Activated CD4-positive, alpha-beta T cell treated with anti-CD3 and anti-CD28 coated beads for 48 hours (primary cell): ENCODE results near the gene DOCK6.
"Not testable (repeated sequence)": the region's sequence is repeated elsewhere in the genome, so short reads cannot be mapped to it uniquely, and the experiment has no call there.

Experiments
- DNase-seq: peaks from one replicate; pipeline ENCODE4 v3.0.0-alpha.2; 2020

The DOCK6 gene

GRCh38 chr19:11194656-11195558, 67.4 kb downstream of the DOCK6 start:
- no peak for DNase-seq

GRCh38 chr19:11194173-11194572, 68.2 kb downstream of the DOCK6 start:
- no peak for DNase-seq

GRCh38 chr19:11192957-11193939, 69.1 kb downstream of the DOCK6 start:
- DNase-seq = no peak

GRCh38 chr19:11191934-11192333, 70.4 kb downstream of the DOCK6 start:
- DNase-seq = no peak

- DNase-seq = peak; percentile 14
Observed at GRCh38 chr19:11191273-11191755, 71.0 kb downstream of the DOCK6 start.

- DNase-seq = no peak
Observed at GRCh38 chr19:11190501-11190900, 71.8 kb downstream of the DOCK6 start.

GRCh38 chr19:11187441-11187840, 74.9 kb downstream of the DOCK6 start:
- DNase-seq = no peak

GRCh38 chr19:11182994-11183393, 79.3 kb downstream of the DOCK6 start:
- no peak for DNase-seq

- DNase-seq = no peak
Observed at GRCh38 chr19:11181488-11181887, 80.8 kb downstream of the DOCK6 start.

- not testable (repeated sequence) for DNase-seq
Observed at GRCh38 chr19:11180975-11181374, 81.3 kb downstream of the DOCK6 start.

GRCh38 chr19:11180346-11180745, 82.0 kb downstream of the DOCK6 start:
- no peak for DNase-seq

- DNase-seq = no peak
Observed at GRCh38 chr19:11179716-11180297, 82.5 kb downstream of the DOCK6 start.

GRCh38 chr19:11179145-11179465, 83.2 kb downstream of the DOCK6 start:
- DNase-seq = not testable (repeated sequence)

- no peak for DNase-seq
Observed at GRCh38 chr19:11177592-11177991, 84.7 kb downstream of the DOCK6 start.

- DNase-seq = no peak
Observed at GRCh38 chr19:11176466-11177193, 85.7 kb downstream of the DOCK6 start.

GRCh38 chr19:11175920-11176319, 86.4 kb downstream of the DOCK6 start:
- no peak for DNase-seq

- no peak for DNase-seq
Observed at GRCh38 chr19:11174336-11174735, 88.0 kb downstream of the DOCK6 start.

- no peak for DNase-seq
Observed at GRCh38 chr19:11173516-11174155, 88.7 kb downstream of the DOCK6 start.

- no peak for DNase-seq
Observed at GRCh38 chr19:11172576-11172975, 89.7 kb downstream of the DOCK6 start.

- DNase-seq = no peak
Observed at GRCh38 chr19:11171144-11171543, 91.2 kb downstream of the DOCK6 start.

- no peak for DNase-seq
Observed at GRCh38 chr19:11169896-11170678, 92.2 kb downstream of the DOCK6 start.
